GM13976 (cell line): Measurements from ENCODE around the gene SLC2A11.
"Not testable (repeated sequence)": the region's sequence is repeated elsewhere in the genome, so short reads cannot be mapped to it uniquely, and the experiment has no call there.

Experiments
- DNase-seq: peaks from one replicate; pipeline ENCODE4 v3.0.0; 2012; ENCODE audit warnings: low spot score
- CTCF ChIP-seq: IDR thresholded peaks from 2 replicates; pipeline ENCODE4 v1.5.1; 2012; ENCODE audit warnings: borderline replicate concordance, mild to moderate bottlenecking; ENCODE audit not compliant: insufficient read depth; ENCODE audit errors: extremely low read depth, missing control alignments, control extremely low read depth
- in situ Hi-C: fragments of 300-500 bp; cut with MboI; formaldehyde crosslinking; loops from one replicate; pipeline ENCODE4 v1.12.0; 2022; ENCODE audit warnings: low sequenced_read_pairs, mixed read lengths, inconsistent platforms; ENCODE audit not compliant: unreplicated experiment

Gene SLC2A11

GRCh38 chr22:23859201-23859600 is 1.5 kb downstream of the SLC2A11 start:
- no peak for TF ChIP-seq CTCF
- in situ Hi-C loops, result no loop called here
- no peak for DNase-seq

- in situ Hi-C loops, DNase-seq: not testable (repeated sequence)
These were observed 2.5 kb downstream of the SLC2A11 start for GRCh38 chr22:23860187-23860586.

GRCh38 chr22:23862103-23862502 is 4.4 kb downstream of the SLC2A11 start:
- DNase-seq, result peak; percentile 73
- in situ Hi-C loops, result no loop called here
- TF ChIP-seq CTCF, result peak; percentile 66

GRCh38 chr22:23864499-23865154 is 7.0 kb downstream of the SLC2A11 start:
- in situ Hi-C loops, DNase-seq: not testable (repeated sequence)

- in situ Hi-C loops, result no loop called here
- DNase-seq, result no peak
- TF ChIP-seq CTCF, result no peak
These were observed 10.9 kb downstream of the SLC2A11 start for GRCh38 chr22:23868580-23868979.

GRCh38 chr22:23874871-23875270 is 17.2 kb downstream of the SLC2A11 start:
- no peak for TF ChIP-seq CTCF
- in situ Hi-C loops, result no loop called here
- no peak for DNase-seq

- no peak for TF ChIP-seq CTCF
- no peak for DNase-seq
- in situ Hi-C loops, result no loop called here
These were observed 18.1 kb downstream of the SLC2A11 start for GRCh38 chr22:23875801-23876200.

GRCh38 chr22:23877566-23877965 is 19.9 kb downstream of the SLC2A11 start:
- in situ Hi-C loops, result no loop called here
- no peak for TF ChIP-seq CTCF
- DNase-seq, result no peak
